ENCODE data around the gene ASTN1. TPM values are rescaled to one million over a fixed set of nuclear protein-coding genes. Genes with fewer than 3 reads are reported as not detected.

ASTN1 gene
- total RNA-seq, 1 experiment from 2014 or later: not detected

GRCh38 chr1:177172272-177172671 is 7.8 kb upstream of the ASTN1 start:
- Histone ChIP-seq H3K9me3 (no peaks in the 10 kb centered on the region), H3K27me3 (peaks cover 63% of the 10 kb centered on the region)
- no peak for DNase-seq

GRCh38 chr1:177171536-177172123 is 7.1 kb upstream of the ASTN1 start:
- Histone ChIP-seq H3K27me3 (peaks cover 63% of the 10 kb centered on the region), H3K36me3 (no peaks in the 10 kb centered on the region), H3K9me3 (no peaks in the 10 kb centered on the region), H3K4me3 (no peak overlapping the region)
- no peak for DNase-seq

More at GRCh38 chr1:177172272-177172671, 7.8 kb upstream of the ASTN1 start:
- no peak overlapping the region for H3K4me3 ChIP-seq
- no peaks in the 10 kb centered on the region for H3K36me3 ChIP-seq

GRCh38 chr1:177170756-177171535 is 6.4 kb upstream of the ASTN1 start, which contains the start of gene BRINP2:
Gene BRINP2 (plus strand): TSS chr1:177170958. CDS start chr1:177229877, 58,919 bp downstream.
- peak within 1 kb of the TSS; percentile 20 for H3K4me3 ChIP-seq
- peaks cover 67% of the 10 kb centered on the region for H3K27me3 ChIP-seq
- H3K9me3 ChIP-seq: no peaks in the 10 kb centered on the region
- peak; percentile 37 for DNase-seq
- H3K36me3 ChIP-seq: no peaks in the 10 kb centered on the region

- Histone ChIP-seq H3K9me3 (no peaks in the 10 kb centered on the region), H3K36me3 (no peaks in the 10 kb centered on the region), H3K27me3 (peaks cover 89% of the 10 kb centered on the region), H3K4me3 (no peak overlapping the region)
- DNase-seq: no peak
Measured at GRCh38 chr1:177165069-177165439, 542 bp upstream of the ASTN1 start.

GRCh38 chr1:177163844-177164379 is 600 bp downstream of the ASTN1 start:
- Histone ChIP-seq H3K4me3 (no peak overlapping the region), H3K9me3 (no peaks in the 10 kb centered on the region), H3K27me3 (peaks cover 80% of the 10 kb centered on the region), H3K36me3 (no peaks in the 10 kb centered on the region)
- DNase-seq: no peak

GRCh38 chr1:177162243-177162642 is 2.3 kb downstream of the ASTN1 start:
- no peaks in the 10 kb centered on the region for H3K9me3 ChIP-seq
- peaks cover 65% of the 10 kb centered on the region for H3K27me3 ChIP-seq
- no peak for DNase-seq

GRCh38 chr1:177146499-177146898 is 18.0 kb downstream of the ASTN1 start:
- DNase-seq: no peak
- Histone ChIP-seq H3K9me3 (no peaks in the 10 kb centered on the region), H3K36me3 (no peaks in the 10 kb centered on the region)

More at GRCh38 chr1:177162243-177162642, 2.3 kb downstream of the ASTN1 start:
- Histone ChIP-seq H3K36me3 (no peaks in the 10 kb centered on the region), H3K4me3 (no peak overlapping the region)

GRCh38 chr1:177145106-177146070 is 19.1 kb downstream of the ASTN1 start:
- no peak for DNase-seq
- Histone ChIP-seq H3K27me3 (no peaks in the 10 kb centered on the region), H3K4me3 (no peak overlapping the region), H3K36me3 (no peaks in the 10 kb centered on the region), H3K9me3 (no peaks in the 10 kb centered on the region)

More at GRCh38 chr1:177146499-177146898, 18.0 kb downstream of the ASTN1 start:
- Histone ChIP-seq H3K27me3 (no peaks in the 10 kb centered on the region), H3K4me3 (no peak overlapping the region)

- H3K36me3 ChIP-seq: no peaks in the 10 kb centered on the region
- no peak for DNase-seq
- H3K9me3 ChIP-seq: no peaks in the 10 kb centered on the region
- no peaks in the 10 kb centered on the region for H3K27me3 ChIP-seq
- no peak overlapping the region for H3K4me3 ChIP-seq
Measured at GRCh38 chr1:177142791-177143271, 21.7 kb downstream of the ASTN1 start.

- DNase-seq: no peak
- H3K9me3 ChIP-seq: no peaks in the 10 kb centered on the region
- no peak overlapping the region for H3K4me3 ChIP-seq
- H3K36me3 ChIP-seq: no peaks in the 10 kb centered on the region
- no peaks in the 10 kb centered on the region for H3K27me3 ChIP-seq
Measured at GRCh38 chr1:177142010-177142409, 22.5 kb downstream of the ASTN1 start.

GRCh38 chr1:177138347-177138746 is 26.2 kb downstream of the ASTN1 start:
- Histone ChIP-seq H3K36me3 (no peaks in the 10 kb centered on the region), H3K9me3 (no peaks in the 10 kb centered on the region), H3K27me3 (no peaks in the 10 kb centered on the region), H3K4me3 (no peak overlapping the region)
- no peak for DNase-seq

- no peaks in the 10 kb centered on the region for H3K9me3 ChIP-seq
- no peaks in the 10 kb centered on the region for H3K36me3 ChIP-seq
- no peak overlapping the region for H3K4me3 ChIP-seq
- no peaks in the 10 kb centered on the region for H3K27me3 ChIP-seq
- DNase-seq: no peak
Measured at GRCh38 chr1:177137814-177138213, 26.7 kb downstream of the ASTN1 start.

- Histone ChIP-seq H3K36me3 (no peaks in the 10 kb centered on the region), H3K27me3 (no peaks in the 10 kb centered on the region; the same call in 1 of the 2 replicates), H3K4me3 (no peak overlapping the region), H3K9me3 (no peaks in the 10 kb centered on the region)
- DNase-seq: no peak
Measured at GRCh38 chr1:177135250-177135649, 29.3 kb downstream of the ASTN1 start.

- DNase-seq: no peak
- H3K27me3 ChIP-seq: no peaks in the 10 kb centered on the region; the same call in 1 of the 2 replicates
- H3K9me3 ChIP-seq: no peaks in the 10 kb centered on the region
- H3K36me3 ChIP-seq: no peaks in the 10 kb centered on the region
- no peak overlapping the region for H3K4me3 ChIP-seq
Measured at GRCh38 chr1:177133977-177134538, 30.5 kb downstream of the ASTN1 start.

- Histone ChIP-seq H3K27me3 (no peaks in the 10 kb centered on the region; the same call in 1 of the 2 replicates), H3K4me3 (no peak overlapping the region), H3K36me3 (no peaks in the 10 kb centered on the region), H3K9me3 (no peaks in the 10 kb centered on the region)
- DNase-seq: no peak
Measured at GRCh38 chr1:177132141-177132540, 32.4 kb downstream of the ASTN1 start.

GRCh38 chr1:177131723-177132122 is 32.8 kb downstream of the ASTN1 start:
- Histone ChIP-seq H3K27me3 (no peaks in the 10 kb centered on the region; the same call in 1 of the 2 replicates), H3K9me3 (no peaks in the 10 kb centered on the region), H3K36me3 (no peaks in the 10 kb centered on the region), H3K4me3 (no peak overlapping the region)
- no peak for DNase-seq
